H9 (cell line): ENCODE measurements around the gene HAND1. TPM values are rescaled to one million over a fixed set of nuclear protein-coding genes. Genes with fewer than 3 reads are reported as not detected.
A peak's percentile ranks its signal among the peaks of the same experiment; 100 is the strongest.

Experiments
- DNase-seq: peaks from one replicate; pipeline ENCODE4 v3.0.0-alpha.2; 2017
- H2AFZ ChIP-seq: one replicate; pipeline ENCODE4 v1.6.1; 2013; ENCODE audit warnings: mild to moderate bottlenecking, low read length, control low read depth, moderate library complexity
- H2AK5ac ChIP-seq: 2 replicates; pipeline ENCODE4 v1.6.1; 2013; ENCODE audit warnings: low read length, control low read depth, mixed read lengths; ENCODE audit not compliant: insufficient read length
- H2BK120ac ChIP-seq: one replicate; pipeline ENCODE4 v1.6.1; 2013; ENCODE audit warnings: low read depth, mild to moderate bottlenecking, low read length, control low read depth, inconsistent platforms; ENCODE audit not compliant: poor library complexity, severe bottlenecking
- H2BK12ac ChIP-seq: 2 replicates; pipeline ENCODE4 v1.6.1; 2013; ENCODE audit warnings: low read length, control low read depth, mixed read lengths, low read depth; ENCODE audit not compliant: insufficient read length
- H2BK15ac ChIP-seq: 2 replicates; pipeline ENCODE4 v1.6.1; 2013; ENCODE audit warnings: low read depth, low read length, control low read depth
- H2BK20ac ChIP-seq: one replicate; pipeline ENCODE4 v1.6.1; 2013; ENCODE audit warnings: low read depth, mild to moderate bottlenecking, low read length, control low read depth, inconsistent platforms; ENCODE audit not compliant: poor library complexity, severe bottlenecking
- H2BK5ac ChIP-seq: 2 replicates; pipeline ENCODE4 v1.6.1; 2013; ENCODE audit warnings: low read length, control low read depth, mixed read lengths; ENCODE audit not compliant: insufficient read length
- H3K14ac ChIP-seq: 2 replicates; pipeline ENCODE4 v1.6.1; 2013; ENCODE audit warnings: low read length, control low read depth; ENCODE audit not compliant: insufficient read depth
- H3K18ac ChIP-seq: 2 replicates; pipeline ENCODE4 v1.6.1; 2013; ENCODE audit warnings: low read depth, mild to moderate bottlenecking, mixed read lengths, low read length, control low read depth; ENCODE audit not compliant: insufficient read length
- H3K23ac ChIP-seq: 2 replicates; pipeline ENCODE4 v1.6.1; 2013; ENCODE audit warnings: low read length, control low read depth, mixed read lengths, low read depth; ENCODE audit not compliant: insufficient read length
- H3K23me2 ChIP-seq: 2 replicates; pipeline ENCODE4 v1.6.1; 2013; ENCODE audit warnings: low read depth, mild to moderate bottlenecking, mixed read lengths, low read length, control low read depth; ENCODE audit not compliant: insufficient read length, poor library complexity, severe bottlenecking
- H3K27ac ChIP-seq: 2 replicates; pipeline ENCODE4 v1.5.1; 2013; ENCODE audit warnings: low read length, control low read depth, mixed read lengths, low read depth; ENCODE audit not compliant: insufficient read length
- H3K27me3 ChIP-seq: 2 replicates; pipeline ENCODE4 v1.6.1; 2013; ENCODE audit warnings: low read length, control low read depth, inconsistent platforms; ENCODE audit not compliant: insufficient read depth
- H3K4ac ChIP-seq: 2 replicates; pipeline ENCODE4 v1.6.1; 2013; ENCODE audit warnings: low read depth, mild to moderate bottlenecking, control low read depth, inconsistent platforms, low read length, moderate library complexity
- H3K4me1 ChIP-seq: 2 replicates; pipeline ENCODE4 v1.6.1; 2013; ENCODE audit warnings: low read length, control low read depth, inconsistent platforms; ENCODE audit not compliant: insufficient read depth
- H3K4me2 ChIP-seq: 2 replicates; pipeline ENCODE4 v1.6.1; 2013; ENCODE audit warnings: low read length, control low read depth, mixed read lengths; ENCODE audit not compliant: insufficient read length, insufficient read depth
- H3K56ac ChIP-seq: 2 replicates; pipeline ENCODE4 v1.6.1; 2013; ENCODE audit warnings: low read depth, mild to moderate bottlenecking, mixed read lengths, low read length, control low read depth; ENCODE audit not compliant: insufficient read length
- H3K79me1 ChIP-seq: 2 replicates; pipeline ENCODE4 v1.6.1; 2013; ENCODE audit warnings: low read depth, mild to moderate bottlenecking, moderate library complexity, low read length, control low read depth, inconsistent platforms; ENCODE audit not compliant: insufficient read depth, poor library complexity, severe bottlenecking
- H3K79me2 ChIP-seq: 2 replicates; pipeline ENCODE4 v1.6.1; 2013; ENCODE audit warnings: low read length, control low read depth, inconsistent platforms; ENCODE audit not compliant: insufficient read depth
- H3K9ac ChIP-seq: 2 replicates; pipeline ENCODE4 v1.6.1; 2013; ENCODE audit warnings: low read length, control low read depth, mixed read lengths; ENCODE audit not compliant: insufficient read length; ENCODE audit errors: extremely low read depth
- H3K9me3 ChIP-seq: one replicate; pipeline ENCODE4 v1.6.1; 2013; ENCODE audit warnings: low read depth, low read length, inconsistent platforms; ENCODE audit not compliant: control insufficient read depth
- H3T11ph ChIP-seq: one replicate; pipeline ENCODE4 v1.6.1; 2013; ENCODE audit warnings: mild to moderate bottlenecking, low read length, control low read depth, inconsistent platforms
- H4K20me1 ChIP-seq: one replicate; pipeline ENCODE4 v1.6.1; 2013; ENCODE audit not compliant: control insufficient read depth, insufficient read length, insufficient read depth
- H4K5ac ChIP-seq: 2 replicates; pipeline ENCODE4 v1.6.1; 2013; ENCODE audit warnings: low read depth, mild to moderate bottlenecking, mixed read lengths, low read length, control low read depth; ENCODE audit not compliant: insufficient read length
- H4K8ac ChIP-seq: replicated peaks from 2 replicates; pipeline ENCODE4 v1.6.1; 2013; ENCODE audit warnings: low read length, control low read depth, mixed read lengths, low read depth; ENCODE audit not compliant: insufficient read length
- H4K91ac ChIP-seq: 2 replicates; pipeline ENCODE4 v1.6.1; 2013; ENCODE audit warnings: low read depth, mild to moderate bottlenecking, moderate library complexity, mixed read lengths, low read length, control low read depth; ENCODE audit not compliant: insufficient read length
- H3K27ac Mint-ChIP-seq, 3 experiments: 2 replicates in 2 of 3; 3 replicates in 1 of 3; pipeline ENCODE4 v1.8.0; 2020 to 2021; ENCODE audit warnings: mixed read lengths in 3 of 3, mild to moderate bottlenecking in 1 of 3, moderate library complexity in 1 of 3
- H3K27me3 Mint-ChIP-seq: 2 replicates; pipeline ENCODE4 v1.8.0; 2021; ENCODE audit warnings: low read depth, mild to moderate bottlenecking, moderate library complexity, mixed read lengths
- H3K36me3 Mint-ChIP-seq, 3 experiments: 2 replicates in 2 of 3; 3 replicates in 1 of 3; pipeline ENCODE4 v1.8.0; 2020 to 2021; ENCODE audit warnings: low read depth in 3 of 3, mixed read lengths in 3 of 3; ENCODE audit not compliant: insufficient read depth in 1 of 3
- H3K4me1 Mint-ChIP-seq, 2 experiments: 2 replicates each; pipeline ENCODE4 v1.8.0; 2020; ENCODE audit warnings: mixed read lengths in 2 of 2
- H3K4me3 Mint-ChIP-seq, 2 experiments: 2 replicates in 1 of 2; 3 replicates in 1 of 2; pipeline ENCODE4 v1.8.0; 2020 to 2021; ENCODE audit warnings: mild to moderate bottlenecking in 2 of 2, mixed read lengths in 2 of 2, moderate library complexity in 1 of 2
- H3K9me3 Mint-ChIP-seq, 2 experiments: 2 replicates in 1 of 2; 3 replicates in 1 of 2; pipeline ENCODE4 v1.8.0; 2020; ENCODE audit warnings: mild to moderate bottlenecking in 2 of 2, mixed read lengths in 2 of 2, moderate library complexity in 1 of 2
- WGBS: extraction: QIAGEN DNeasy Blood & Tissue Kit; methylation state at CpG from one replicate; pipeline ENCODE4 v1.1.7; 2013; ENCODE audit warnings: missing lambda C conversion rate, low lambda C conversion rate, mixed read lengths; ENCODE audit not compliant: insufficient read length; ENCODE audit errors: extremely low coverage; 5-methylcytosine and 5-hydroxymethylcytosine counted together
- total RNA-seq: library from RNA; stranded (reverse); gene quantifications from 2 replicates; pipeline ENCODE4 v1.2.1, GENCODE V29; 2021
- TF ChIP-seq, protein P1 (sequence below): fragments of 200-600 bp; sonication (generic); conservative IDR thresholded peaks from 3 replicates; pipeline ENCODE4 v1.8.0; 2021; ENCODE audit warnings: antibody characterized with exemption, mild to moderate bottlenecking

The HAND1 gene
- total RNA-seq, 1 experiment from 2014 or later = not detected

DNA sequence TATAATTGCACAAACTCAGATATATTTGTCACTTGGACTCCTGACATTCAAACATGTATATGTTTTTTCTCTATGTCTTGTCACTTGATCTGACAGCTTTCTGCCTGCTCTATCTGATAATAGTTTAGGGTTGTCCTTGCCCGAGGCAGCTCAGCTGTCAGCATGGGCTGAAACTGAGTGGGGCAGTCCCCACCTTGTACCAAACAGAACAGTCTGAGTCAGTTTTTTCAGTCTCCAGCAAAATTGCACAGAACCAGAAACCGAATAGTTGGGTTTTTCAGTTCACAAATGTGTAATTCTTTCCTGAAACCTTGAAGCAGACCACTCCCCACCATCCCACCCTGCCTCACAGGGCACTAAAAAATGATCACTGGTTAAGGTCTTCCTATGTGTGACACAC lies 9.5 kb upstream of the HAND1 start:
- no peak overlapping the region for H4K91ac ChIP-seq
- H2BK15ac ChIP-seq = no peak overlapping the region
- TF ChIP-seq, protein P1, sequence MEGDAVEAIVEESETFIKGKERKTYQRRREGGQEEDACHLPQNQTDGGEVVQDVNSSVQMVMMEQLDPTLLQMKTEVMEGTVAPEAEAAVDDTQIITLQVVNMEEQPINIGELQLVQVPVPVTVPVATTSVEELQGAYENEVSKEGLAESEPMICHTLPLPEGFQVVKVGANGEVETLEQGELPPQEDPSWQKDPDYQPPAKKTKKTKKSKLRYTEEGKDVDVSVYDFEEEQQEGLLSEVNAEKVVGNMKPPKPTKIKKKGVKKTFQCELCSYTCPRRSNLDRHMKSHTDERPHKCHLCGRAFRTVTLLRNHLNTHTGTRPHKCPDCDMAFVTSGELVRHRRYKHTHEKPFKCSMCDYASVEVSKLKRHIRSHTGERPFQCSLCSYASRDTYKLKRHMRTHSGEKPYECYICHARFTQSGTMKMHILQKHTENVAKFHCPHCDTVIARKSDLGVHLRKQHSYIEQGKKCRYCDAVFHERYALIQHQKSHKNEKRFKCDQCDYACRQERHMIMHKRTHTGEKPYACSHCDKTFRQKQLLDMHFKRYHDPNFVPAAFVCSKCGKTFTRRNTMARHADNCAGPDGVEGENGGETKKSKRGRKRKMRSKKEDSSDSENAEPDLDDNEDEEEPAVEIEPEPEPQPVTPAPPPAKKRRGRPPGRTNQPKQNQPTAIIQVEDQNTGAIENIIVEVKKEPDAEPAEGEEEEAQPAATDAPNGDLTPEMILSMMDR = no peak
- H2BK120ac ChIP-seq = no peak overlapping the region
- H2AFZ ChIP-seq = no peak overlapping the region
- H3K9me3 ChIP-seq = no peaks in the 10 kb centered on the region
- Mint-ChIP-seq H3K36me3 (no peaks in the 10 kb centered on the region; a peak in 1 of 7 replicates), H3K27ac (no peak overlapping the region), H3K9me3 (peaks cover 0 to 2% of the 10 kb centered on the region in 2 experiments; a peak in 2 of 5 replicates), H3K27me3 (peaks cover 95% of the 10 kb centered on the region), H3K4me3 (no peak overlapping the region), H3K4me1 (peaks cover 34 to 44% of the 10 kb centered on the region in 2 experiments)
- peak; percentile 3 for DNase-seq
- H3K79me2 ChIP-seq = no peaks in the 10 kb centered on the region
- no peak overlapping the region for H2BK5ac ChIP-seq
- H3K27me3 ChIP-seq = peaks cover 52% of the 10 kb centered on the region
- H3K9ac ChIP-seq = no peak overlapping the region
- no peak overlapping the region for H3K4me2 ChIP-seq
- H3K18ac ChIP-seq = no peak overlapping the region
- no peak overlapping the region for H3T11ph ChIP-seq
- peaks cover 2% of the 10 kb centered on the region for H4K20me1 ChIP-seq
- no peaks in the 10 kb centered on the region for H3K23me2 ChIP-seq
- H3K4ac ChIP-seq = no peak overlapping the region
- no peak overlapping the region for H2AK5ac ChIP-seq
- no peaks in the 10 kb centered on the region for H3K79me1 ChIP-seq
- no peak overlapping the region for H3K56ac ChIP-seq
- no CpG with 5 or more reads among the region's 2 CpGs for WGBS
- no peak overlapping the region for H4K8ac ChIP-seq
- no peak overlapping the region for H4K5ac ChIP-seq
- no peak overlapping the region for H2BK12ac ChIP-seq
- H3K27ac ChIP-seq = no peak overlapping the region
- no peak overlapping the region for H3K23ac ChIP-seq
- no peak overlapping the region for H3K14ac ChIP-seq
- H2BK20ac ChIP-seq = no peak overlapping the region
- H3K4me1 ChIP-seq = no peaks in the 10 kb centered on the region; the same call in none of the 2 replicates
